WERI-Rb-1 (cell line): ENCODE measurements around the gene PPM1N.

Source experiments
- DNase-seq: peaks from one replicate; pipeline ENCODE4 v3.0.0-alpha.2; 2020
- H3K27ac ChIP-seq: fragments of 250-450 bp; sonication (Bioruptor Pico); 2 replicates; pipeline ENCODE4 v1.5.1; 2020; ENCODE audit warnings: mild to moderate bottlenecking, moderate library complexity
- H3K27me3 ChIP-seq: fragments of 250-450 bp; sonication (Bioruptor Pico); 2 replicates; pipeline ENCODE4 v1.5.1; 2021; ENCODE audit warnings: mild to moderate bottlenecking, low read depth, moderate library complexity; ENCODE audit not compliant: insufficient read depth, severe bottlenecking
- H3K36me3 ChIP-seq: fragments of 250-450 bp; sonication (Bioruptor Pico); 2 replicates; pipeline ENCODE4 v1.5.1; 2020; ENCODE audit warnings: mild to moderate bottlenecking, moderate library complexity
- H3K4me3 ChIP-seq: 2 replicates; pipeline ENCODE4 v1.5.1; 2011; ENCODE audit warnings: low read depth, mild to moderate bottlenecking, control low read depth, low read length
- H3K9me3 ChIP-seq: fragments of 250-450 bp; sonication (Bioruptor Pico); 2 replicates; pipeline ENCODE4 v1.5.1; 2021; ENCODE audit warnings: mild to moderate bottlenecking, moderate library complexity; ENCODE audit not compliant: severe bottlenecking
- CTCF ChIP-seq: IDR thresholded peaks from 2 replicates; pipeline ENCODE4 v1.5.1; 2011; ENCODE audit warnings: low read depth, mild to moderate bottlenecking, control low read depth, inconsistent platforms, low read length

The PPM1N gene

GRCh38 chr19:45502111-45502510, 3.9 kb downstream of the PPM1N start:
- DNase-seq, result no peak
- H3K4me3 ChIP-seq, result no peak overlapping the region
- no peak overlapping the region for H3K27ac ChIP-seq
- no peak for TF ChIP-seq CTCF
- H3K9me3 ChIP-seq, result no peaks in the 10 kb centered on the region
- H3K27me3 ChIP-seq, result no peaks in the 10 kb centered on the region
- no peaks in the 10 kb centered on the region for H3K36me3 ChIP-seq

- Histone ChIP-seq H3K27me3 (no peaks in the 10 kb centered on the region), H3K9me3 (no peaks in the 10 kb centered on the region), H3K27ac (no peak overlapping the region), H3K4me3 (no peak overlapping the region), H3K36me3 (no peaks in the 10 kb centered on the region)
- DNase-seq, result no peak
- TF ChIP-seq CTCF, result no peak
These were observed 5.7 kb downstream of the PPM1N start for GRCh38 chr19:45503909-45504308.

GRCh38 chr19:45505151-45505995, 7.1 kb downstream of the PPM1N start:
- Histone ChIP-seq H3K27me3 (no peaks in the 10 kb centered on the region), H3K4me3 (no peak overlapping the region), H3K36me3 (no peaks in the 10 kb centered on the region; the same call in 1 of the 2 replicates), H3K27ac (no peak overlapping the region), H3K9me3 (no peaks in the 10 kb centered on the region)
- TF ChIP-seq CTCF, result no peak
- DNase-seq, result no peak

GRCh38 chr19:45505996-45506245, 7.7 kb downstream of the PPM1N start:
- no peak for DNase-seq
- Histone ChIP-seq H3K4me3 (peak overlapping the region; percentile 94), H3K27me3 (no peaks in the 10 kb centered on the region), H3K27ac (peak overlapping the region; percentile 89), H3K36me3 (no peaks in the 10 kb centered on the region; the same call in 1 of the 2 replicates), H3K9me3 (no peaks in the 10 kb centered on the region)
- no peak for TF ChIP-seq CTCF

GRCh38 chr19:45506246-45506988, 8.2 kb downstream of the PPM1N start:
- H3K9me3 ChIP-seq, result no peaks in the 10 kb centered on the region
- peak; percentile 49 for TF ChIP-seq CTCF
- peak; percentile 95 for DNase-seq
- no peaks in the 10 kb centered on the region; the same call in 1 of the 2 replicates for H3K36me3 ChIP-seq
- no peaks in the 10 kb centered on the region for H3K27me3 ChIP-seq
- H3K27ac ChIP-seq, result peak overlapping the region; percentile 89
- H3K4me3 ChIP-seq, result peak overlapping the region; percentile 94
